SH-SY5Y (cell line): ENCODE results near the gene CARNS1.

Experiments
- GATA2 ChIP-seq: IDR thresholded peaks from 2 replicates; pipeline ENCODE4 v1.6.1; 2011; ENCODE audit warnings: mild to moderate bottlenecking, low read depth, low read length
- GATA3 ChIP-seq: IDR thresholded peaks from 2 replicates; pipeline ENCODE4 v1.6.1; 2011; ENCODE audit warnings: low read depth, mild to moderate bottlenecking, low read length, moderate library complexity

- no peak for TF ChIP-seq GATA3
- TF ChIP-seq GATA2, result no peak
Measured at GRCh38 chr11:67376873-67377808, 38.3 kb upstream of the CARNS1 start.
